Ishikawa (cell line): Measurements from ENCODE around the gene ITPR1.

Experiments used
- CEBPB ChIP-seq: IDR thresholded peaks from 2 replicates; pipeline ENCODE4 v1.6.1; 2012
- CREB1 ChIP-seq: IDR thresholded peaks from 2 replicates; pipeline ENCODE4 v1.6.1; 2012; ENCODE audit warnings: low read depth
- EGR1 ChIP-seq: IDR thresholded peaks from 2 replicates; pipeline ENCODE4 v1.6.1; 2012
- EP300 ChIP-seq: IDR thresholded peaks from 2 replicates; pipeline ENCODE4 v1.6.1; 2012; ENCODE audit warnings: borderline replicate concordance
- NFIC ChIP-seq: IDR thresholded peaks from 2 replicates; pipeline ENCODE4 v1.6.1; 2012
- TAF1 ChIP-seq: IDR thresholded peaks from 2 replicates; pipeline ENCODE4 v1.6.1; 2012; ENCODE audit warnings: low read depth, mild to moderate bottlenecking
- TEAD4 ChIP-seq: IDR thresholded peaks from 2 replicates; pipeline ENCODE4 v1.6.1; 2012
- USF1 ChIP-seq: IDR thresholded peaks from 2 replicates; pipeline ENCODE4 v1.6.1; 2012
- YY1 ChIP-seq: IDR thresholded peaks from 2 replicates; pipeline ENCODE4 v1.6.1; 2012; ENCODE audit warnings: low read depth
- TF ChIP-seq, protein P1 (sequence below): IDR thresholded peaks from 2 replicates; pipeline ENCODE4 v1.6.1; 2012
- TF ChIP-seq, protein P2 (sequence below): IDR thresholded peaks from 2 replicates; pipeline ENCODE4 v1.6.1; 2012; ENCODE audit warnings: low read depth, mild to moderate bottlenecking

GRCh38 chr3:4670352-4670751 lies 177.2 kb downstream of the ITPR1 start:
- TF ChIP-seq EGR1 (no peak), CREB1 (no peak), TAF1 (no peak), NFIC (no peak), EP300 (no peak), YY1 (no peak), CEBPB (no peak), USF1 (no peak), TEAD4 (no peak)
- TF ChIP-seq, protein P1, sequence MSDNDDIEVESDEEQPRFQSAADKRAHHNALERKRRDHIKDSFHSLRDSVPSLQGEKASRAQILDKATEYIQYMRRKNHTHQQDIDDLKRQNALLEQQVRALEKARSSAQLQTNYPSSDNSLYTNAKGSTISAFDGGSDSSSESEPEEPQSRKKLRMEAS = no peak
- TF ChIP-seq, protein P2, sequence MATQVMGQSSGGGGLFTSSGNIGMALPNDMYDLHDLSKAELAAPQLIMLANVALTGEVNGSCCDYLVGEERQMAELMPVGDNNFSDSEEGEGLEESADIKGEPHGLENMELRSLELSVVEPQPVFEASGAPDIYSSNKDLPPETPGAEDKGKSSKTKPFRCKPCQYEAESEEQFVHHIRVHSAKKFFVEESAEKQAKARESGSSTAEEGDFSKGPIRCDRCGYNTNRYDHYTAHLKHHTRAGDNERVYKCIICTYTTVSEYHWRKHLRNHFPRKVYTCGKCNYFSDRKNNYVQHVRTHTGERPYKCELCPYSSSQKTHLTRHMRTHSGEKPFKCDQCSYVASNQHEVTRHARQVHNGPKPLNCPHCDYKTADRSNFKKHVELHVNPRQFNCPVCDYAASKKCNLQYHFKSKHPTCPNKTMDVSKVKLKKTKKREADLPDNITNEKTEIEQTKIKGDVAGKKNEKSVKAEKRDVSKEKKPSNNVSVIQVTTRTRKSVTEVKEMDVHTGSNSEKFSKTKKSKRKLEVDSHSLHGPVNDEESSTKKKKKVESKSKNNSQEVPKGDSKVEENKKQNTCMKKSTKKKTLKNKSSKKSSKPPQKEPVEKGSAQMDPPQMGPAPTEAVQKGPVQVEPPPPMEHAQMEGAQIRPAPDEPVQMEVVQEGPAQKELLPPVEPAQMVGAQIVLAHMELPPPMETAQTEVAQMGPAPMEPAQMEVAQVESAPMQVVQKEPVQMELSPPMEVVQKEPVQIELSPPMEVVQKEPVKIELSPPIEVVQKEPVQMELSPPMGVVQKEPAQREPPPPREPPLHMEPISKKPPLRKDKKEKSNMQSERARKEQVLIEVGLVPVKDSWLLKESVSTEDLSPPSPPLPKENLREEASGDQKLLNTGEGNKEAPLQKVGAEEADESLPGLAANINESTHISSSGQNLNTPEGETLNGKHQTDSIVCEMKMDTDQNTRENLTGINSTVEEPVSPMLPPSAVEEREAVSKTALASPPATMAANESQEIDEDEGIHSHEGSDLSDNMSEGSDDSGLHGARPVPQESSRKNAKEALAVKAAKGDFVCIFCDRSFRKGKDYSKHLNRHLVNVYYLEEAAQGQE = no peak
